ENCODE measurements around the gene GPRIN2. TPM values are rescaled to one million over a fixed set of nuclear protein-coding genes. Genes with fewer than 3 reads are reported as not detected.
"Not testable (repeated sequence)": the region's sequence is repeated elsewhere in the genome, so short reads cannot be mapped to it uniquely, and the experiment has no call there.

GPRIN2 gene
- total RNA-seq, 1 experiment from 2014 or later, result not detected

- H3K4me3 ChIP-seq (ENCODE audit: low read depth, low read length, poor library complexity, severe bottlenecking); H3K9me3 ChIP-seq (ENCODE audit: low read depth, low read length, poor library complexity, severe bottlenecking); H3K4me1 ChIP-seq (ENCODE audit: insufficient read depth, low read length, poor library complexity, severe bottlenecking); BruUV-seq (replicated peaks); H3K27me3 ChIP-seq (replicated peaks; ENCODE audit: insufficient read depth, low read depth, low read length, poor library complexity); H3K27ac ChIP-seq (ENCODE audit: low read depth, low read length, poor library complexity, severe bottlenecking); intact Hi-C loops (cut with micrococcal nuclease; ENCODE audit: unreplicated experiment); CTCF ChIA-PET; POLR2A ChIA-PET (ENCODE audit: low non-redundant PET); H3K36me3 ChIP-seq (ENCODE audit: insufficient read depth, low read length, poor library complexity, severe bottlenecking); DNase-seq (ENCODE audit: low spot score): not testable (repeated sequence)
These were observed 34.6 kb upstream of the GPRIN2 start for GRCh38 chr10:46591053-46591452.

- POLR2A ChIA-PET (ENCODE audit: low non-redundant PET); H3K4me3 ChIP-seq (ENCODE audit: low read depth, low read length, poor library complexity, severe bottlenecking); H3K4me1 ChIP-seq (ENCODE audit: insufficient read depth, low read length, poor library complexity, severe bottlenecking); H3K36me3 ChIP-seq (ENCODE audit: insufficient read depth, low read length, poor library complexity, severe bottlenecking); H3K9me3 ChIP-seq (ENCODE audit: low read depth, low read length, poor library complexity, severe bottlenecking); H3K27ac ChIP-seq (ENCODE audit: low read depth, low read length, poor library complexity, severe bottlenecking); CTCF ChIA-PET; H3K27me3 ChIP-seq (replicated peaks; ENCODE audit: insufficient read depth, low read depth, low read length, poor library complexity); DNase-seq (ENCODE audit: low spot score); BruUV-seq (replicated peaks); intact Hi-C loops (cut with micrococcal nuclease; ENCODE audit: unreplicated experiment): not testable (repeated sequence)
These were observed 33.1 kb upstream of the GPRIN2 start for GRCh38 chr10:46589589-46589988.

- BruUV-seq (replicated peaks); H3K27me3 ChIP-seq (replicated peaks; ENCODE audit: insufficient read depth, low read depth, low read length, poor library complexity); CTCF ChIA-PET; H3K4me1 ChIP-seq (ENCODE audit: insufficient read depth, low read length, poor library complexity, severe bottlenecking); intact Hi-C loops (cut with micrococcal nuclease; ENCODE audit: unreplicated experiment); H3K36me3 ChIP-seq (ENCODE audit: insufficient read depth, low read length, poor library complexity, severe bottlenecking); POLR2A ChIA-PET (ENCODE audit: low non-redundant PET); H3K4me3 ChIP-seq (ENCODE audit: low read depth, low read length, poor library complexity, severe bottlenecking); DNase-seq (ENCODE audit: low spot score); H3K27ac ChIP-seq (ENCODE audit: low read depth, low read length, poor library complexity, severe bottlenecking); H3K9me3 ChIP-seq (ENCODE audit: low read depth, low read length, poor library complexity, severe bottlenecking): not testable (repeated sequence)
These were observed 31.8 kb upstream of the GPRIN2 start for GRCh38 chr10:46588221-46588620.

GRCh38 chr10:46587546-46587945, 31.1 kb upstream of the GPRIN2 start:
- POLR2A ChIA-PET (ENCODE audit: low non-redundant PET); H3K4me3 ChIP-seq (ENCODE audit: low read depth, low read length, poor library complexity, severe bottlenecking); H3K9me3 ChIP-seq (ENCODE audit: low read depth, low read length, poor library complexity, severe bottlenecking); BruUV-seq (replicated peaks); H3K27me3 ChIP-seq (replicated peaks; ENCODE audit: insufficient read depth, low read depth, low read length, poor library complexity); H3K36me3 ChIP-seq (ENCODE audit: insufficient read depth, low read length, poor library complexity, severe bottlenecking); H3K4me1 ChIP-seq (ENCODE audit: insufficient read depth, low read length, poor library complexity, severe bottlenecking); intact Hi-C loops (cut with micrococcal nuclease; ENCODE audit: unreplicated experiment); H3K27ac ChIP-seq (ENCODE audit: low read depth, low read length, poor library complexity, severe bottlenecking); DNase-seq (ENCODE audit: low spot score); CTCF ChIA-PET: not testable (repeated sequence)

GRCh38 chr10:46585246-46585645, 28.8 kb upstream of the GPRIN2 start:
- POLR2A ChIA-PET (ENCODE audit: low non-redundant PET); BruUV-seq (replicated peaks); DNase-seq (ENCODE audit: low spot score); H3K9me3 ChIP-seq (ENCODE audit: low read depth, low read length, poor library complexity, severe bottlenecking); H3K4me1 ChIP-seq (ENCODE audit: insufficient read depth, low read length, poor library complexity, severe bottlenecking); CTCF ChIA-PET; H3K4me3 ChIP-seq (ENCODE audit: low read depth, low read length, poor library complexity, severe bottlenecking); H3K27me3 ChIP-seq (replicated peaks; ENCODE audit: insufficient read depth, low read depth, low read length, poor library complexity); H3K27ac ChIP-seq (ENCODE audit: low read depth, low read length, poor library complexity, severe bottlenecking); intact Hi-C loops (cut with micrococcal nuclease; ENCODE audit: unreplicated experiment); H3K36me3 ChIP-seq (ENCODE audit: insufficient read depth, low read length, poor library complexity, severe bottlenecking): not testable (repeated sequence)

- intact Hi-C loops (cut with micrococcal nuclease; ENCODE audit: unreplicated experiment); POLR2A ChIA-PET (ENCODE audit: low non-redundant PET); H3K27ac ChIP-seq (ENCODE audit: low read depth, low read length, poor library complexity, severe bottlenecking); CTCF ChIA-PET; H3K4me1 ChIP-seq (ENCODE audit: insufficient read depth, low read length, poor library complexity, severe bottlenecking); DNase-seq (ENCODE audit: low spot score); H3K27me3 ChIP-seq (replicated peaks; ENCODE audit: insufficient read depth, low read depth, low read length, poor library complexity); H3K4me3 ChIP-seq (ENCODE audit: low read depth, low read length, poor library complexity, severe bottlenecking); BruUV-seq (replicated peaks); H3K36me3 ChIP-seq (ENCODE audit: insufficient read depth, low read length, poor library complexity, severe bottlenecking); H3K9me3 ChIP-seq (ENCODE audit: low read depth, low read length, poor library complexity, severe bottlenecking): not testable (repeated sequence)
These were observed 27.7 kb upstream of the GPRIN2 start for GRCh38 chr10:46584196-46584595.

GRCh38 chr10:46582568-46582967, 26.1 kb upstream of the GPRIN2 start:
- H3K36me3 ChIP-seq (ENCODE audit: insufficient read depth, low read length, poor library complexity, severe bottlenecking); H3K4me1 ChIP-seq (ENCODE audit: insufficient read depth, low read length, poor library complexity, severe bottlenecking); DNase-seq (ENCODE audit: low spot score); intact Hi-C loops (cut with micrococcal nuclease; ENCODE audit: unreplicated experiment); H3K27me3 ChIP-seq (replicated peaks; ENCODE audit: insufficient read depth, low read depth, low read length, poor library complexity); H3K4me3 ChIP-seq (ENCODE audit: low read depth, low read length, poor library complexity, severe bottlenecking); CTCF ChIA-PET; H3K9me3 ChIP-seq (ENCODE audit: low read depth, low read length, poor library complexity, severe bottlenecking); H3K27ac ChIP-seq (ENCODE audit: low read depth, low read length, poor library complexity, severe bottlenecking); POLR2A ChIA-PET (ENCODE audit: low non-redundant PET); BruUV-seq (replicated peaks): not testable (repeated sequence)

- BruUV-seq (replicated peaks); H3K27me3 ChIP-seq (replicated peaks; ENCODE audit: insufficient read depth, low read depth, low read length, poor library complexity); DNase-seq (ENCODE audit: low spot score); POLR2A ChIA-PET (ENCODE audit: low non-redundant PET); intact Hi-C loops (cut with micrococcal nuclease; ENCODE audit: unreplicated experiment); H3K36me3 ChIP-seq (ENCODE audit: insufficient read depth, low read length, poor library complexity, severe bottlenecking); H3K4me3 ChIP-seq (ENCODE audit: low read depth, low read length, poor library complexity, severe bottlenecking); H3K9me3 ChIP-seq (ENCODE audit: low read depth, low read length, poor library complexity, severe bottlenecking); H3K4me1 ChIP-seq (ENCODE audit: insufficient read depth, low read length, poor library complexity, severe bottlenecking); H3K27ac ChIP-seq (ENCODE audit: low read depth, low read length, poor library complexity, severe bottlenecking); CTCF ChIA-PET: not testable (repeated sequence)
These were observed 25.5 kb upstream of the GPRIN2 start for GRCh38 chr10:46581997-46582396.
